Left lobe of liver (tissue), 2 donors: ENCODE results near the gene HOGA1. TPM values are rescaled to one million over a fixed set of nuclear protein-coding genes. Genes with fewer than 3 reads are reported as not detected.
A peak's percentile ranks its signal among the peaks of the same experiment; 100 is the strongest.
"Not testable (repeated sequence)": the region's sequence is repeated elsewhere in the genome, so short reads cannot be mapped to it uniquely, and the experiment has no call there.

Experiments used
- ATAC-seq: fragments of 200-7000 bp; cut with Tn5 transposase; one replicate; pipeline ENCODE4 v1.9.1; 2020; ENCODE audit warnings: mild to moderate bottlenecking, moderate library complexity
- DNase-seq: peaks from one replicate; pipeline ENCODE4 v3.0.0-alpha.2; 2020; ENCODE audit warnings: low spot score
- total RNA-seq: library from RNA; stranded (reverse); gene quantifications from one replicate; pipeline ENCODE4 v1.2.1, GENCODE V29; 2021
- donor health status: DM: no; HTN: no; CAD: no; lungs with moderate emphysema.
- donor health status: DM: no; HTN: yes; CAD: no.

HOGA1 gene
- total RNA-seq, 1 donor from 2014 or later: 66.2 TPM

DNA sequence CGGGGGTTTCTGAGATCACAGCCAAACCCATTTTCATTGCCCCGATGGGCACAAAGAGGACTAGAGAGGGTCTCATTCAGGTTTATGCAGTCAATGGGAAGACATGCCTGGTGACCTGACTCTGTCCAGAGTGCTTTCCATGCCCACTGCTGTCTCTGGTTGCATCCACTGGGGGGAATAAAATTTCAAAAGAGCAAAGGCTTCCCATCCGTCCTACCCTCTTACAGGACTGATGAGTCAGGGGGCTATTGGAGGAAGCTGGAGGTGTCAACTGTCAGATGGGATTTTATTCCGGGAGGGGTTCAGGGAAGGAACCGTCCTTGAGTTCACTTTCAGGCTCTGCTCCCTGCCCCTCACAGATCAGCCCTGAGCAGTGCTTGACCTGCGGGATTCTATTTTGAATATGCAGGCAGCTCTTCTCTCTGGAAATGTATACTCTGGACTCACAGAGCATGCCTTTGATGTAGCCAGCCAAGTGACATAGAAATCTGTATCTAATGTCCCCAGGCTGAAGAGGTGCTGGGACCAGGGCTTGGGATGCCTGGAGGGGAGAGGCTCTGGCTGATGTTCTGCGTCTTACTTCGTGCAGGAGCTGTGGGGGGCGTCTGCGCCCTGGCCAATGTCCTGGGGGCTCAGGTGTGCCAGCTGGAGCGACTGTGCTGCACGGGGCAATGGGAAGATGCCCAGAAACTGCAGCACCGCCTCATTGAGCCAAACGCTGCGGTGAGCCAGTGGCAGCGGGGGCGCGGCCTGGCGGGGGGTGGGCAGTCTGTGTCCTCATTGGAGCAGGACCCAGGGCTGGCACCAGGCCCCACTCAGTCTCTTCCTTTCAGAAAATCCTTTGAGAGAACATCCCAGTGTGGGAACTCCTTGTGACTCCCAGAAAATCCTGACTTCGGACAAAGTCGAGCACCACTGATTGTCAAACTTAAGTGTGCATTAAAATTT lies 17.4 kb downstream of the HOGA1 start:
- no peak for DNase-seq
- peak; percentile 45 for ATAC-seq

DNA sequence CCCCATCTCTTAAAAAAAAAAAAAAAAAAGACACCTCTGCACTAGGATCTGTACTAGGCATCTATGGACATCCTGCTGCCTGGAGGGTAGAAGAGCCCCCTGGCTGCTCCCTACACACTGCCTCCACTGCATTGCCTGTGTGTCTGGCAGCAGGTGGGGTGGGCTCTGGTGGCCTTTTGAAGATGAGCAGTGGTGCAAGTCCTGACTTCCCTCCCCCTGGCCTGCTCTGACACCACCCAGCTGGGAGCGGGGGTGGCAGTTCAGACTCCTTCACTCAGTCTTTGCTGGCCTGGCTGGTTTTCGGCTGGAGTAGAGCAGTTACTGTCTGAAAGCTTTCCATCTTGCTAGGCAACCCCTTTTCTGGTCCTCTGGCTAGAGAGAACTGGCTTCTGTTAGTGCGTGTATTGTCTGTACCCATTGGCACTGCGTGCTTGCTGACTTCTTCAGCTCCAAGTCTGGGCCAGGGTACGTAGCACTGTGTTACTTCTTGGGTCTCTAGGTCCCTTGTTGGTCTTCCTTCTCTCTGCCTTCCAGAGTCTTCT lies 23.0 kb downstream of the HOGA1 start:
- no peak for DNase-seq
- no peak for ATAC-seq

DNA sequence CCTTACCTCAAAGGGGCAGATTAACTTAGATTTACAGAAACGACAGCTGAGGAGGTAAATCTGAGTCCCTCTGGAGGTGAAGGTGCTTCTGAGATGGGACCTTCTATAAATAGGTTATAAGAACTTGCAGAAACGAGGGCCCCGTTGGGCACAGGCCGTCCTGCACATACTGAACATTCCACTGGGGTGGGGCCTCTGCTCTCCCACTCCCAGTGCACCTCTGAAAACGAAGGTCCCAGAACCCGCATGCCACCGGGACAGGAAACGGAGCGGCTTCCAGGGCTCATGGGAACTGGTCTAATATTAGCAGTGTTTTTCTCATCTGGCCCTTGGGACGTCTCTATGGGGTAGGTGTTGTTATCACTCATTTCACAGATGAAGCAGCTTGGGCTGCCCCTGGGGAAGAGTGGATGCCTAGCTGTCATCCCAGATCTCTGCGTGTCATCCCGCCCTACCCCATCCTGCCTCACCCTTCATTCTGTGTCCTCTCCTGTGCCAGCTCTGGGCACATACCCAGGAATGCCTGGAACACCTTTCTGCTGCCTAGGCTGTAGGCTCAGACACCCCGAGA lies 24.9 kb downstream of the HOGA1 start:
- ATAC-seq (peak; percentile 57), DNase-seq (no peak)

DNA sequence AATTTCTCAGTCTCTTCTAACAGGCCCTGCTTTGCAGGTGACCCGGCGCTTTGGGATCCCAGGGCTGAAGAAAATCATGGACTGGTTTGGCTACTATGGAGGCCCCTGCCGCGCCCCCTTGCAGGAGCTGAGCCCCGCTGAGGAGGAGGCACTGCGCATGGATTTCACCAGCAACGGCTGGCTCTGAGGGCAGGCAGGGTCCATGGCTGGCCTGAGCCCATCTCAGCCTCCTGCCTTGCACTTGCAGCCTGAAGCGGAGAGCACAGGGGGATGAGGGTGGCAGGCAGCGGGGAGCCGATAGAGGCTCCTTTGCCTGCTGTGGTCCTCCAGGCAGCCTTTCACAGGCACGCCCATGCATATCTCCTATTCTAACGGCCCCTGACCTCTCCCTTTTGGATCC lies 27.3 kb downstream of the HOGA1 start:
- ATAC-seq (no peak), DNase-seq (no peak)

DNA sequence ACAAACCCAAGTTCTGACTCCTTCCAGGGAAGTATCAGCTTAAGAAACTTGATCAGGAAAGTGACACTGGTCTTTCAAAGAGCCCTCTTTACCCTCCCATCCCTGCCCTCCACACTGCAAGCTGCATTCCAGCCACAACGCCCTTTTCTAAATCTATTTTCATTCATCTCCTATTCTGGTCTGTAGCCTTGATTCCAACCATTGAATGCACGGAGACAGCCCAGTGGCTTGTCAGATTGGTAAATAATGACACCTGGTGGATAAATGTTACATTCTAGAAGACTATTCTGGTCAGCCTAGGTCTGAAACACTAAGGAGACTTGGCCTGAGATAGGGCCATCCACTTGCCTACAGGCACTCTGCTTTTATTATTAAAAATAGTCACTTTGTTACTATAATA lies 28.2 kb downstream of the HOGA1 start:
- no peak for DNase-seq
- ATAC-seq: peak; percentile 76

DNA sequence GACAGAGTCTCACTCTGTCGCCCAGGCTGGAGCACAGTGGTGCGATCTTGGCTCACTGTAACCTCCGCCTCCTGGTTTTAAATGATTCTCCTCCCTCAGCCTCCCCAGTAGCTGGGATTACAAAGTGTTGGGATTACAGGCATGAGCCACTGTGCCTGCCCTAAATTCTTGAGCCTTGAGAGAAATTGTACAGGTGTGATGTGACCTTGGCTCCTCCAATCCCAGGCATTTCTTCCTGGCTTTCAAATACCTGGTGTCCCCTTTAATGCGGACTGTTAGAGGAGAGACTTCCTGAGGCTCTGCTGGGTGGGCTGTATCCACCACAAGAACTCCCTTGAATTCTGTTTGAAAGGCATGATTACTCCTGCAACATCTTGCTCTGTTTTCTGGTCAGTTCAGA lies 34.1 kb downstream of the HOGA1 start:
- no peak for DNase-seq
- no peak for ATAC-seq

- no peak for ATAC-seq
Measured at GRCh38 chr10:97618733-97619132, 34.5 kb downstream of the HOGA1 start.

GRCh38 chr10:97623277-97623676 lies 39.1 kb downstream of the HOGA1 start:
- no peak for DNase-seq

More at GRCh38 chr10:97618733-97619132, 34.5 kb downstream of the HOGA1 start:
- no peak for DNase-seq

GRCh38 chr10:97627731-97628130 lies 43.5 kb downstream of the HOGA1 start:
- ATAC-seq (no peak), DNase-seq (no peak)

More at GRCh38 chr10:97623277-97623676, 39.1 kb downstream of the HOGA1 start:
- peak; percentile 62 for ATAC-seq

DNA sequence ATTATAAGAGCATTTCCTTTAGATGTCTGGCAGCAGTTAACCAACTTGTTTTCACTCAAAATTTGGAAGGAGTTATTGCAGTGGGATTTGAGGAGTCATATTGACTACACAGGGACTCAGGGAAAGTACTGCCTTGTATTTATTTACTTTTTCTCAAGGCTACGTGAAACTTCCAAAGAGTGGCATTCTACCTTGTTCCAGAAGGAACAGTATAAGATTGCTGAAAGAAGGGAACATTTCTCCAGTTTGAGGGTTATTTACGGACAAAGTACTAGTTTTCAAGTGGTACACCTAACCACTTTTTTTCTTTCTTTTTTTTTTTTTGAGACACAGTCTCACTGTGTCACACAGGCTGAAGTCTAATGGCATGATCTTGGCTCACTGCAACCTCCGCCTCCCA lies 44.0 kb downstream of the HOGA1 start:
- DNase-seq (no peak), ATAC-seq (no peak)

GRCh38 chr10:97629289-97629688 lies 45.1 kb downstream of the HOGA1 start:
- DNase-seq (no peak), ATAC-seq (no peak)

- ATAC-seq (no peak), DNase-seq (no peak)
Measured at GRCh38 chr10:97631098-97631497, 46.9 kb downstream of the HOGA1 start.

GRCh38 chr10:97632949-97633884 lies 49.0 kb downstream of the HOGA1 start, which contains the start of gene MORN4:
MORN4 (minus strand) TSS chr10:97633500; CDS start chr10:97619653, 13,847 bp downstream.
- peak; percentile 93 for DNase-seq
- ATAC-seq: peak; percentile 99

DNA sequence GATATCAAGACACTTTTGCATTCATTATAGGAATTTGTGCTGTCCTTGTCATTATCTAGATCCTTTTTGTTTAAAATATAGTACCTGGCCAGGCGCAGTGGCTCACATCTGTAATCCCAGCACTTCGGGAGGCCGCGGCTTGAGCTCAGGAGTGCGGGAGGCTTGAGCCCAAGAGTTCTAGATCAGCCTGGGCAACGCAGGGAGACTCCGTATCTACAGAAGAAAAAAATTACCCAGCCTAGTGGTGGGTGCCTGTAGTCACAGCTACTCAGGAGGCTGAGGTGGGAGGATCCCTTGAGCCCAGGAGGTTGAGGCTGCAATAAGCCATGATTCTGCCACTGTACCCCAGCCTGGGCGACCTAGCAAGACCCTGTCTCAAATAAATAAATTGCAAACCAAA lies 49.7 kb downstream of the HOGA1 start:
- DNase-seq (no peak), ATAC-seq (no peak)

GRCh38 chr10:97635577-97635976 lies 51.4 kb downstream of the HOGA1 start:
- ATAC-seq: no peak

GRCh38 chr10:97639090-97639489 lies 54.9 kb downstream of the HOGA1 start:
- not testable (repeated sequence) for DNase-seq, ATAC-seq

More at GRCh38 chr10:97635577-97635976, 51.4 kb downstream of the HOGA1 start:
- DNase-seq: no peak

GRCh38 chr10:97640174-97640867 lies 56.1 kb downstream of the HOGA1 start, which contains the start of gene PI4K2A:
PI4K2A (plus strand) TSS chr10:97640671; CDS start chr10:97640743, 72 bp downstream.
- ATAC-seq: peak; percentile 97

DNA sequence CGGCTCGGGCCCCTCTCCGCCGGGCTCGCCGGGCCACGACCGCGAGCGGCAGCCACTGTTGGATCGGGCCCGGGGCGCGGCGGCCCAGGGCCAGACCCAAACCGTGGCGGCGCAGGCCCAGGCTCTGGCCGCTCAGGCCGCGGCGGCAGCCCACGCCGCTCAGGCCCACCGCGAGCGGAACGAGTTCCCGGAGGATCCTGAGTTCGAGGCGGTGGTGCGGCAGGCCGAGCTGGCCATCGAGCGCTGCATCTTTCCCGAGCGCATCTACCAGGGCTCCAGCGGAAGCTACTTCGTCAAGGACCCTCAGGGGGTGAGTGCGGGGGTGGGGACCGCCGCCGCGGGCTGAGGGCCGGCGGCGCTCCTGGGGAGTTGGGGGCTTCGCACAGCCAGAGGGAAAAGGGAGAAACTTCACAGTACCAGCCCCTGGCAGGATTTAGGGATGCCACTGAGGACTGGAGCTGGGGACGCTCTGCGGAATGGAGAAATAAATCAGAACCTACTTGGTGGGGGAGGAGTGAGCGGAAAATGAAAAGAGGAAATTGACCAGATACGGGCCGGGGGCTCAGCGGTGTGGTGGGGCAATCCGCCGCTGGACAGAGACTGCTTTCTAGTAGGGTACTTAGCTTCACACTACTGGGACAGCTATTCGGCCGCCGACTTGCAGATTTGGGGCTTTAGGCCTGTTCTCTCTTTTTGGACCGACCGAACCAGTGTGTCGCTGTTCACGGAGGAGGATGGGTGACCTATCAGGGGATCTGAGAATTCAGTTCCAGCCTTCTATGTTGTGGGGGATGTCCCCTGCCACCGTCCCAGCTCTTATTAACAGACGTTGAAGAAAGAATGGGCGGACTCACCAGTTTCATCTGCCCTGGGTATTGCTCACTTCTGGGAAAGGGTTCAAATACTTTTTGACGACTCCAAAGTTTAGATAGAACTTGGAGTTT lies 57.0 kb downstream of the HOGA1 start:
- peak; percentile 60 for ATAC-seq

More at GRCh38 chr10:97640174-97640867, 56.1 kb downstream of the HOGA1 start, which contains the start of gene PI4K2A:
- peak; percentile 99 for DNase-seq

More for the DNA sequence above, 57.0 kb downstream of the HOGA1 start:
- DNase-seq: no peak
